Measurements from ENCODE around the gene STOML1.

Gene STOML1

GRCh38 chr15:73944161-73945129, 47.6 kb downstream of the STOML1 start:
- Histone ChIP-seq H4K20me1 (ENCODE audit: insufficient read depth, low read length) (no peaks in the 10 kb centered on the region), H3K9ac (ENCODE audit: low read length) (no peak overlapping the region), H3K9me3 (replicated peaks; ENCODE audit: insufficient read depth, low read length) (no peaks in the 10 kb centered on the region)

GRCh38 chr15:73942751-73943270, 49.3 kb downstream of the STOML1 start:
- Histone ChIP-seq H4K20me1 (ENCODE audit: insufficient read depth, low read length) (no peaks in the 10 kb centered on the region), H3K4me3 (ENCODE audit: low read length) (no peak overlapping the region), H3K9ac (ENCODE audit: low read length) (no peak overlapping the region), H3F3A (ENCODE audit: insufficient read depth, low read length) (no peaks in the 10 kb centered on the region), H3K36me3 (replicated peaks; ENCODE audit: insufficient read depth, low read length) (no peaks in the 10 kb centered on the region), H3K79me2 (ENCODE audit: low read length) (no peaks in the 10 kb centered on the region), H3K9me3 (replicated peaks; ENCODE audit: insufficient read depth, low read length) (no peaks in the 10 kb centered on the region), H3K9me2 (replicated peaks; ENCODE audit: insufficient read depth, low read length) (no peaks in the 10 kb centered on the region), H3K27me3 (replicated peaks; ENCODE audit: insufficient read depth, low read length) (0 out of 2 replicates have a peak, but pooled peaks cover 4% of the 10 kb centered on the region), H2AFZ (ENCODE audit: low read length) (no peak overlapping the region), H3K27ac (ENCODE audit: low read length) (no peak overlapping the region), H3K4me2 (ENCODE audit: low read depth, low read length) (no peak overlapping the region), H3K4me1 (ENCODE audit: low read length) (peaks cover 10% of the 10 kb centered on the region)
- DNase-seq: no peak
- no peak for TF ChIP-seq EZH2 (optimal IDR thresholded peaks at IDR 0.05; ENCODE audit: low read depth, low read length)
- TF ChIP-seq EZH2phosphoT487 (IDR thresholded peaks at IDR 0.05; ENCODE audit: low read length): no peak
- no peak for TF ChIP-seq CTCF (IDR thresholded peaks at IDR 0.05; ENCODE audit: low read length)

More at GRCh38 chr15:73944161-73945129, 47.6 kb downstream of the STOML1 start:
- TF ChIP-seq CTCF (IDR thresholded peaks at IDR 0.05; ENCODE audit: low read length): no peak
- no peak for TF ChIP-seq EZH2 (optimal IDR thresholded peaks at IDR 0.05; ENCODE audit: low read depth, low read length)
- no peak for TF ChIP-seq EZH2phosphoT487 (IDR thresholded peaks at IDR 0.05; ENCODE audit: low read length)
- H3K27ac ChIP-seq (ENCODE audit: low read length): no peak overlapping the region
- no peaks in the 10 kb centered on the region for H3F3A ChIP-seq (ENCODE audit: insufficient read depth, low read length)
- no peak overlapping the region for H3K4me2 ChIP-seq (ENCODE audit: low read depth, low read length)
- no peaks in the 10 kb centered on the region for H3K9me2 ChIP-seq (replicated peaks; ENCODE audit: insufficient read depth, low read length)
- peaks cover 10% of the 10 kb centered on the region for H3K4me1 ChIP-seq (ENCODE audit: low read length)
- no peak overlapping the region for H3K4me3 ChIP-seq (ENCODE audit: low read length)
- H3K36me3 ChIP-seq (replicated peaks; ENCODE audit: insufficient read depth, low read length): no peaks in the 10 kb centered on the region
- no peak for DNase-seq
- no peaks in the 10 kb centered on the region for H3K79me2 ChIP-seq (ENCODE audit: low read length)
- H2AFZ ChIP-seq (ENCODE audit: low read length): no peak overlapping the region
- 0 out of 2 replicates have a peak, but pooled peaks cover 4% of the 10 kb centered on the region for H3K27me3 ChIP-seq (replicated peaks; ENCODE audit: insufficient read depth, low read length)

- Histone ChIP-seq H3K36me3 (replicated peaks; ENCODE audit: insufficient read depth, low read length) (no peaks in the 10 kb centered on the region), H3K27ac (ENCODE audit: low read length) (no peak overlapping the region), H3K9ac (ENCODE audit: low read length) (no peak overlapping the region), H3K4me3 (ENCODE audit: low read length) (no peak overlapping the region), H3F3A (ENCODE audit: insufficient read depth, low read length) (no peaks in the 10 kb centered on the region), H3K4me2 (ENCODE audit: low read depth, low read length) (peak overlapping the region; percentile 9), H3K79me2 (ENCODE audit: low read length) (no peaks in the 10 kb centered on the region), H3K4me1 (ENCODE audit: low read length) (peaks cover 10% of the 10 kb centered on the region), H3K9me3 (replicated peaks; ENCODE audit: insufficient read depth, low read length) (no peaks in the 10 kb centered on the region), H2AFZ (ENCODE audit: low read length) (peak overlapping the region; percentile 6; the same call in 1 of the 2 replicates), H4K20me1 (ENCODE audit: insufficient read depth, low read length) (no peaks in the 10 kb centered on the region), H3K9me2 (replicated peaks; ENCODE audit: insufficient read depth, low read length) (no peaks in the 10 kb centered on the region), H3K27me3 (replicated peaks; ENCODE audit: insufficient read depth, low read length) (0 out of 2 replicates have a peak, but pooled peaks cover 4% of the 10 kb centered on the region)
- no peak for TF ChIP-seq EZH2phosphoT487 (IDR thresholded peaks at IDR 0.05; ENCODE audit: low read length)
- TF ChIP-seq EZH2 (optimal IDR thresholded peaks at IDR 0.05; ENCODE audit: low read depth, low read length): no peak
- no peak for TF ChIP-seq CTCF (IDR thresholded peaks at IDR 0.05; ENCODE audit: low read length)
- DNase-seq: peak; percentile 38
These were observed 50.0 kb downstream of the STOML1 start for GRCh38 chr15:73941871-73942635.

Measured in MM.1S (cell line).